H1 (cell line): Measurements from ENCODE around the gene FXYD3. TPM values are rescaled to one million over a fixed set of nuclear protein-coding genes. Genes with fewer than 3 reads are reported as not detected.
A peak's percentile ranks its signal among the peaks of the same experiment; 100 is the strongest.

Experiments used
- CTCF ChIA-PET: fragments of 300-600 bp; sonication (Branson Sonifier 250); formaldehyde crosslinking; loops from one replicate; lab custom pipeline; 2021; ENCODE audit not compliant: partially characterized antibody; lab: Charles Lee
- POLR2A ChIA-PET: fragments of 300-600 bp; sonication (Branson Sonifier 250); formaldehyde crosslinking; loops from one replicate; lab custom pipeline; 2021; ENCODE audit warnings: inconsistent platforms; ENCODE audit not compliant: partially characterized antibody; lab: Charles Lee
- DNase-seq, 2 experiments: peaks; one replicate each; pipeline versions ENCODE4 v3.0.0 to v3.0.0-alpha.2; 2010 to 2022; ENCODE audit warnings: low spot score in 2 of 2, low read depth in 1 of 2, mixed read lengths in 1 of 2
- FAIRE-seq: peaks from 2 replicates; lab custom pipeline; 2011; peaks lifted over from hg19 to GRCh38; lab: Jason Lieb, UNC
- H2AFZ ChIP-seq: 2 replicates; pipeline ENCODE4 v1.8.1; 2012; ENCODE audit warnings: low read length, inconsistent platforms
- H2AK5ac ChIP-seq: 2 replicates; pipeline ENCODE4 v1.6.1; 2013; ENCODE audit warnings: low read depth, low read length
- H2BK120ac ChIP-seq: replicated peaks from 2 replicates; pipeline ENCODE3; 2013; ENCODE audit warnings: low read depth, low read length, inconsistent platforms
- H2BK12ac ChIP-seq: 2 replicates; pipeline ENCODE4 v1.6.1; 2013; ENCODE audit warnings: low read depth, low read length
- H2BK15ac ChIP-seq: 2 replicates; pipeline ENCODE4 v1.6.1; 2013; ENCODE audit warnings: low read length
- H2BK20ac ChIP-seq: 2 replicates; pipeline ENCODE4 v1.6.1; 2013; ENCODE audit warnings: low read length
- H2BK5ac ChIP-seq: 2 replicates; pipeline ENCODE4 v1.6.1; 2013; ENCODE audit warnings: low read depth, low read length
- H3K14ac ChIP-seq: 2 replicates; pipeline ENCODE4 v1.6.1; 2013; ENCODE audit warnings: inconsistent platforms; ENCODE audit not compliant: insufficient read length
- H3K18ac ChIP-seq: 2 replicates; pipeline ENCODE4 v1.6.1; 2013; ENCODE audit warnings: low read length; ENCODE audit errors: extremely low read depth
- H3K23ac ChIP-seq: 2 replicates; pipeline ENCODE4 v1.6.1; 2013; ENCODE audit warnings: inconsistent platforms; ENCODE audit not compliant: insufficient read length
- H3K23me2 ChIP-seq: 2 replicates; pipeline ENCODE4 v1.6.1; 2013; ENCODE audit warnings: low read depth, low read length
- H3K27ac ChIP-seq: 2 replicates; pipeline ENCODE4 v1.6.1; 2011; ENCODE audit warnings: low read depth, low read length, inconsistent platforms
- H3K27me3 ChIP-seq, 4 experiments: replicated peaks in 1 of 4; 1 replicate in 1 of 4; 2 replicates in 3 of 4; pipeline versions ENCODE4 v1.6.1 to v1.8.1; 2011 to 2013; ENCODE audit warnings: low read length in 3 of 4, mild to moderate bottlenecking in 3 of 4, inconsistent platforms in 2 of 4, mixed read lengths in 2 of 4, moderate library complexity in 1 of 4; ENCODE audit not compliant: control insufficient read depth in 3 of 4, insufficient read depth in 3 of 4; ENCODE audit errors: extremely low read depth in 1 of 4
- H3K36me3 ChIP-seq, 4 experiments: 2 replicates each; pipeline versions ENCODE4 v1.6.1 to v1.8.1; 2011 to 2013; ENCODE audit warnings: mild to moderate bottlenecking in 4 of 4, low read length in 3 of 4, moderate library complexity in 2 of 4, control low read depth in 1 of 4, inconsistent platforms in 1 of 4; ENCODE audit not compliant: insufficient read depth in 4 of 4, control insufficient read depth in 2 of 4
- H3K4ac ChIP-seq: replicated peaks from 2 replicates; pipeline ENCODE3; 2013; ENCODE audit warnings: low read length, low read depth, mixed read lengths, inconsistent platforms; ENCODE audit not compliant: insufficient read length
- H3K4me1 ChIP-seq, 4 experiments: replicated peaks in 1 of 4; 1 replicate in 1 of 4; 2 replicates in 3 of 4; pipeline versions ENCODE4 v1.6.1 to v1.8.1; 2011 to 2013; ENCODE audit warnings: low read length in 3 of 4, inconsistent platforms in 2 of 4, mixed read lengths in 1 of 4; ENCODE audit not compliant: insufficient read depth in 4 of 4, control insufficient read depth in 3 of 4
- H3K4me2 ChIP-seq, 2 experiments: 2 replicates each; pipeline versions ENCODE4 v1.6.1 to v1.8.1; 2011 to 2013; ENCODE audit warnings: low read depth in 2 of 2, low read length in 2 of 2, control low read depth in 1 of 2, inconsistent platforms in 1 of 2, mild to moderate bottlenecking in 1 of 2; ENCODE audit not compliant: insufficient read depth in 1 of 2
- H3K4me3 ChIP-seq, 4 experiments: fragments of 200-600, 300-600 bp in 1 of 4; sonication (generic), shearing (Covaris generic), sonication (Bioruptor Twin) in 1 of 4; 2 replicates each; pipeline versions ENCODE4 v1.5.1 to v1.8.1; 2011 to 2016; ENCODE audit warnings: low read length in 4 of 4, low read depth in 3 of 4, control low read depth in 2 of 4, inconsistent platforms in 2 of 4, mild to moderate bottlenecking in 2 of 4, mixed read lengths in 1 of 4, moderate library complexity in 1 of 4; ENCODE audit not compliant: insufficient read depth in 2 of 4; ENCODE audit errors: extremely low read depth in 1 of 4
- H3K56ac ChIP-seq: replicated peaks from 2 replicates; pipeline ENCODE3; 2013; ENCODE audit warnings: low read depth, mild to moderate bottlenecking, mixed read lengths, low read length, inconsistent platforms; ENCODE audit not compliant: insufficient read length
- H3K79me1 ChIP-seq: 2 replicates; pipeline ENCODE4 v1.6.1; 2013; ENCODE audit warnings: low read depth, low read length, control low read depth
- H3K79me2 ChIP-seq, 2 experiments: 2 replicates each; pipeline versions ENCODE4 v1.6.1 to v1.8.1; 2012 to 2013; ENCODE audit warnings: low read length in 2 of 2, mild to moderate bottlenecking in 2 of 2, inconsistent platforms in 1 of 2; ENCODE audit not compliant: insufficient read depth in 2 of 2, control insufficient read depth in 1 of 2
- H3K9ac ChIP-seq, 4 experiments: replicated peaks in 1 of 4; 1 replicate in 1 of 4; 2 replicates in 3 of 4; pipeline versions ENCODE4 v1.6.1 to v1.8.1; 2011 to 2013; ENCODE audit warnings: low read depth in 3 of 4, low read length in 3 of 4, control low read depth in 2 of 4, mild to moderate bottlenecking in 2 of 4, moderate library complexity in 2 of 4, inconsistent platforms in 1 of 4; ENCODE audit errors: extremely low read depth in 1 of 4
- H3K9me3 ChIP-seq, 2 experiments: 2 replicates each; pipeline versions ENCODE4 v1.6.1 to v1.8.1; 2012 to 2013; ENCODE audit warnings: mild to moderate bottlenecking in 2 of 2, moderate library complexity in 2 of 2, control low read depth in 1 of 2, inconsistent platforms in 1 of 2, low read depth in 1 of 2, low read length in 1 of 2, mixed read lengths in 1 of 2; ENCODE audit not compliant: insufficient read depth in 2 of 2
- H4K20me1 ChIP-seq, 2 experiments: replicated peaks in 1 of 2; 2 replicates each; pipeline versions ENCODE3 to v1.8.1; 2011 to 2013; ENCODE audit warnings: inconsistent platforms in 2 of 2, low read length in 2 of 2, mild to moderate bottlenecking in 1 of 2; ENCODE audit not compliant: insufficient read depth in 2 of 2, control insufficient read depth in 1 of 2
- H4K5ac ChIP-seq: 2 replicates; pipeline ENCODE4 v1.6.1; 2013; ENCODE audit warnings: low read length, low read depth, mixed read lengths, inconsistent platforms; ENCODE audit not compliant: insufficient read length
- H4K8ac ChIP-seq: 2 replicates; pipeline ENCODE4 v1.8.0; 2013; ENCODE audit warnings: mild to moderate bottlenecking, moderate library complexity, low read length, inconsistent platforms; ENCODE audit not compliant: insufficient read depth; ENCODE audit errors: extremely low read depth
- H4K91ac ChIP-seq: replicated peaks from 2 replicates; pipeline ENCODE3; 2013; ENCODE audit warnings: low read length, mixed read lengths, inconsistent platforms; ENCODE audit not compliant: insufficient read length
- CBX5 ChIP-seq: fragments of 300-800, 300-1000 bp; sonication (generic); IDR thresholded peaks from 2 replicates; pipeline ENCODE4 v1.7.1; 2016; ENCODE audit warnings: antibody characterized with exemption, low read length, low read depth
- EP300 ChIP-seq, 2 experiments: IDR thresholded peaks; 1 replicate in 1 of 2; 2 replicates in 1 of 2; pipeline ENCODE4 v1.6.1; 2011 to 2012; ENCODE audit warnings: low read depth in 2 of 2, low read length in 2 of 2, mild to moderate bottlenecking in 2 of 2, borderline replicate concordance in 1 of 2, inconsistent platforms in 1 of 2, moderate library complexity in 1 of 2
- FOSL1 ChIP-seq: IDR thresholded peaks from 2 replicates; pipeline ENCODE4 v1.6.1; 2011; ENCODE audit warnings: mild to moderate bottlenecking, low read depth, low read length, moderate library complexity; ENCODE audit not compliant: insufficient read depth
- MAFK ChIP-seq: IDR thresholded peaks from 2 replicates; pipeline ENCODE4 v1.6.1; 2012; ENCODE audit warnings: low read depth, mild to moderate bottlenecking, improper control_type of control experiment, low read length
- POLR2A ChIP-seq, 2 experiments: IDR thresholded peaks; 1 replicate in 1 of 2; 2 replicates in 1 of 2; pipeline ENCODE4 v1.6.1; 2011; ENCODE audit warnings: low read depth in 2 of 2, low read length in 2 of 2, mild to moderate bottlenecking in 2 of 2; ENCODE audit errors: control extremely low read depth in 1 of 2
- POLR2AphosphoS5 ChIP-seq: IDR thresholded peaks from 2 replicates; pipeline ENCODE4 v1.6.1; 2011; ENCODE audit warnings: low read depth, low read length
- RFX5 ChIP-seq: IDR thresholded peaks from 2 replicates; pipeline ENCODE4 v1.6.1; 2011; ENCODE audit warnings: low read depth, low read length, improper control_type of control experiment, borderline replicate concordance
- SAP30 ChIP-seq: fragments of 300-600 bp; sonication (generic); IDR thresholded peaks from 2 replicates; pipeline ENCODE4 v1.7.1; 2012; ENCODE audit warnings: low read length, moderate library complexity, mild to moderate bottlenecking, inconsistent platforms; ENCODE audit not compliant: insufficient read depth, insufficient replicate concordance
- SP4 ChIP-seq: IDR thresholded peaks from 2 replicates; pipeline ENCODE4 v1.6.1; 2012; ENCODE audit warnings: low read length, inconsistent platforms
- TBP ChIP-seq: IDR thresholded peaks from 2 replicates; pipeline ENCODE4 v1.6.1; 2011; ENCODE audit warnings: low read depth, low read length, improper control_type of control experiment
- TEAD4 ChIP-seq: IDR thresholded peaks from 2 replicates; pipeline ENCODE4 v1.6.1; 2012; ENCODE audit warnings: low read depth, low read length, inconsistent platforms, mixed read lengths
- WGBS, 2 experiments: shearing (Covaris generic) in 1 of 2; methylation state at CpG; one replicate each; pipeline versions ENCODE4 v1.1.6 to v1.1.7; 2013 to 2015; ENCODE audit warnings: low lambda C conversion rate in 2 of 2, mixed read lengths in 2 of 2, inconsistent platforms in 1 of 2, low coverage in 1 of 2, missing lambda C conversion rate in 1 of 2; ENCODE audit not compliant: insufficient replicate concordance in 2 of 2, insufficient coverage in 1 of 2, insufficient read length in 1 of 2; ENCODE audit errors: extremely low coverage in 1 of 2, missing lambda C conversion rate in 1 of 2; 5-methylcytosine and 5-hydroxymethylcytosine counted together
- polyA plus RNA-seq, 7 experiments: library from polyadenylated mRNA; depleted of rRNA in 3 of 7; stranded (reverse) in 5 of 7; unstranded in 2 of 7; fragments of >200 nt in 5 of 7; fragments of 200-250 nt in 2 of 7; gene quantifications; 1 replicate in 5 of 7; 2 replicates in 1 of 7; 4 replicates in 1 of 7; pipeline versions ENCODE4 v1.2.1 to v1.2.3, GENCODE V29; 2011 to 2013; ENCODE audit warnings: missing spikeins in 2 of 7, mixed read lengths in 2 of 7
- total RNA-seq: library from RNA; stranded (reverse); fragmentation: NEBNext Ultra II Directional; extraction: Animal tissue kit (Norgen Biotek cat#: 25700); gene quantifications from 2 replicates; pipeline ENCODE4 v1.2.1, GENCODE V29; 2021

Gene FXYD3
- total and polyA plus RNA-seq, 2 of the 8 experiments (the other 6 are each of a cell fraction or from before 2014, with no cell fraction given) = 0.33 TPM; not detected in 1

DNA sequence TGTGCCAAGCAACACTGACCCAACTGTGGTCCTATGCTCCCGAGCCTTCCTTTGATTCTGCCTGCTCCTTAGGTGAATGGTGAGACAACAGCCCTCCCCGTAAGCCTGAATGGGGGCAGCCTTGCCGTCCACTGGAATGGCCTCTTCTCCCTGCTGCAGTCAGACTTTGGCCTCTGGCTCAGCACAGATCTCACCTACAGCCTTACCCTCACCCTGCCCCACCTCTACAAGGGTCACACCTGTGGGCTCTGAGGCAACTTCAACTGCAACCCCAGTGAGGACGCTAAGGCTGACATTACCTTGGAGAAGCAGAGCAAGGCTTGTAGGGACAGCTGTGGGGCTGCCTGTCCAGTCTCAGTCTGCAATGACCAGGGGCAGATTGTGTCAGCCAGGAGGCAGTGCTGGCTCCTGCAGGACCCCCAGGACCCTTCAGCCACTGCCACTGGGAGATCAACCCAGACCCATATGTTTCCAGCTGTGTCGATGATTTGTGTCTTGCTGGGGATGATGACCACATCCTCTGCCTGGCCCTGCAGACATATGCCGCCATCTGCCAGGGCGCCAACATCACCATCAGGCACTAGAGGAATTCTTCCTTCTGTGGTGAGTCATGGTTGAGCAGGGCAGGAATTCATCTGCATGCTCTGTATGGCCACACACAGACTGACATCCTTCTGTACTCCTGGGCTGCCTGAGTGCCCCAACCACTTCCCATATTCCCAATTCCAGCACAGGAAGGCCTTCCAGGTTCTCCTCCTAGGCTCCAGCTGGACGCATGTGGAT, 27.3 kb upstream of the FXYD3 start:
- H3K36me3 ChIP-seq = no peaks in the 10 kb centered on the region
- H3K4me2 ChIP-seq = no peak overlapping the region
- H3K79me1 ChIP-seq = no peaks in the 10 kb centered on the region
- H3K18ac ChIP-seq = no peak overlapping the region
- no peak overlapping the region for H3K9ac ChIP-seq
- no peak for TF ChIP-seq TBP
- TF ChIP-seq POLR2A (IDR thresholded peaks at IDR 0.05; ENCODE audit: control extremely low read depth in 1 of 2, low read depth in 2 of 2, low read length in 2 of 2) = no peak
- no peak for TF ChIP-seq FOSL1
- no peak for TF ChIP-seq SAP30
- no peak for TF ChIP-seq POLR2AphosphoS5
- TF ChIP-seq EP300 (IDR thresholded peaks at IDR 0.05; ENCODE audit: borderline replicate concordance in 1 of 2, low read depth in 2 of 2, low read length in 2 of 2) = no peak
- TF ChIP-seq MAFK = no peak
- TF ChIP-seq RFX5 = no peak
- TF ChIP-seq TEAD4 = no peak
- TF ChIP-seq CBX5 = no peak
- TF ChIP-seq SP4 = no peak
- 89% methylated on average over 8 of the region's 8 CpGs; no CpG with 5 or more reads in 1 of the 2 experiments for WGBS, 2 experiments
- H3K4ac ChIP-seq = no peak overlapping the region
- H2AFZ ChIP-seq = no peak overlapping the region
- H2BK120ac ChIP-seq = no peak overlapping the region
- H3K27ac ChIP-seq = 0 out of 2 replicates have a peak overlapping the region, but pooled peaks have one; percentile 19
- no peak overlapping the region for H3K4me3 ChIP-seq
- no peak overlapping the region for H3K14ac ChIP-seq
- H3K23ac ChIP-seq = no peak overlapping the region
- no peak overlapping the region for H2BK12ac ChIP-seq
- no peak overlapping the region for H2BK20ac ChIP-seq
- no peak overlapping the region for H2BK5ac ChIP-seq
- H3K27me3 ChIP-seq = peaks cover 0 to 2% (median 0%) of the 10 kb centered on the region in 4 experiments; a peak in 1 of 7 replicates
- H4K5ac ChIP-seq = no peak overlapping the region
- no peak overlapping the region; the same call in 1 of the 2 replicates for H4K8ac ChIP-seq
- peaks cover 3 to 17% (median 8%) of the 10 kb centered on the region in 4 experiments; a peak in 6 of 7 replicates for H3K4me1 ChIP-seq
- no peak overlapping the region for H2BK15ac ChIP-seq
- H4K20me1 ChIP-seq = no peaks in the 10 kb centered on the region
- peaks cover 2% of the 10 kb centered on the region; the same call in 1 of the 2 replicates for H3K23me2 ChIP-seq
- DNase-seq (no peak), FAIRE-seq (no peak)
- no peaks in the 10 kb centered on the region for H3K79me2 ChIP-seq
- no peak overlapping the region for H2AK5ac ChIP-seq
- CTCF ChIA-PET = interaction anchor here (0.7 to 2.3 kb wide), 6 partner anchors 8 to 47 kb away, joined by 4 to 9 read pairs (median 6); no protein-coding TSS in a partner anchor
- POLR2A ChIA-PET = interaction anchor here (0.6 kb wide), 1 partner anchor 31 kb away, joined by 5 read pairs; no protein-coding TSS in a partner anchor
- no peak overlapping the region for H3K56ac ChIP-seq
- H3K9me3 ChIP-seq = no peaks in the 10 kb centered on the region
- H4K91ac ChIP-seq = peak overlapping the region; percentile 45
